ENCODE data around the gene SLC35A3. TPM values are rescaled to one million over a fixed set of nuclear protein-coding genes. Genes with fewer than 3 reads are reported as not detected.

SLC35A3 gene
- 16.6 and 19.8 TPM in 2 replicates for total RNA-seq

GRCh38 chr1:99969729-99970621, at the start of gene SLC35A3:
Gene SLC35A3, plus strand, starts transcription at chr1:99969996. Its CDS starts 23,559 bp downstream, at chr1:99993555.

Other genes with a start within 250 kb of the SLC35A3 start
- gene FRRS1, start 203.4 kb upstream of the SLC35A3 start, total RNA-seq: 5.7 and 7.6 TPM in 2 replicates
- 4.2 and 5.0 TPM in 2 replicates for gene AGL, start 119.6 kb upstream of the SLC35A3 start, total RNA-seq
- 2.2 and 3.5 TPM in 2 replicates for gene SASS6, start 162.9 kb downstream of the SLC35A3 start, total RNA-seq
- 8.8 and 15.5 TPM in 2 replicates for gene TRMT13, start 163.2 kb downstream of the SLC35A3 start, total RNA-seq
- gene LRRC39, start 208.3 kb downstream of the SLC35A3 start, total RNA-seq: 0.15 and 0.34 TPM in 2 replicates

Measured in bronchus fibroblast of lung (primary cell).